IMR-90 (cell line): Measurements from ENCODE around the gene CANX. TPM values are rescaled to one million over a fixed set of nuclear protein-coding genes. Genes with fewer than 3 reads are reported as not detected.

Experiments used
- ATAC-seq: fragments of 200-7000 bp; cut with Tn5 transposase; 2 replicates; pipeline ENCODE4 v1.9.1; 2020; ENCODE audit warnings: low read depth, mild to moderate bottlenecking, moderate library complexity
- BruUV-seq: library from RNA; stranded (reverse); fragments of 400-500 nt; replicated peaks from 2 replicates; lab custom pipeline; 2021; lab: Mats Ljungman, UMichigan
- CTCF ChIA-PET: fragments of 300-600 bp; formaldehyde crosslinking; extraction: SDS; loops from one replicate; lab custom pipeline; 2021; ENCODE audit warnings: antibody characterized with exemption; lab: Yijun Ruan, JAX
- POLR2A ChIA-PET: fragments of 300-600 bp; sonication (Branson Sonifier 250); formaldehyde crosslinking; loops from one replicate; lab custom pipeline; 2022; ENCODE audit warnings: antibody characterized with exemption; ENCODE audit not compliant: unreplicated experiment; lab: Charles Lee
- DNase-seq: peaks from one replicate; pipeline ENCODE4 v3.0.0; 2013
- H2AFZ ChIP-seq: replicated peaks from 2 replicates; pipeline ENCODE3; 2013; ENCODE audit warnings: low read length, mild to moderate bottlenecking; ENCODE audit not compliant: poor library complexity
- H2AK5ac ChIP-seq: 2 replicates; pipeline ENCODE4 v1.6.1; 2013; ENCODE audit warnings: low read depth, low read length, inconsistent platforms
- H2AK9ac ChIP-seq: replicated peaks from 2 replicates; pipeline ENCODE3; 2013; ENCODE audit warnings: mild to moderate bottlenecking, low read depth, low read length, moderate library complexity; ENCODE audit not compliant: poor library complexity
- H2BK120ac ChIP-seq: 2 replicates; pipeline ENCODE4 v1.6.1; 2013; ENCODE audit warnings: low read depth, low read length, inconsistent platforms
- H2BK15ac ChIP-seq: 3 replicates; pipeline ENCODE4 v1.6.1; 2013; ENCODE audit warnings: low read depth, low read length, inconsistent platforms
- H2BK20ac ChIP-seq: 2 replicates; pipeline ENCODE4 v1.6.1; 2013; ENCODE audit warnings: low read depth, mild to moderate bottlenecking, inconsistent platforms, low read length, moderate library complexity
- H2BK5ac ChIP-seq: 2 replicates; pipeline ENCODE4 v1.6.1; 2013; ENCODE audit warnings: mild to moderate bottlenecking, low read depth, low read length, inconsistent platforms; ENCODE audit not compliant: poor library complexity, severe bottlenecking
- H3K14ac ChIP-seq: replicated peaks from 2 replicates; pipeline ENCODE4 v1.6.1; 2013; ENCODE audit warnings: low read depth, low read length, inconsistent platforms
- H3K18ac ChIP-seq: 2 replicates; pipeline ENCODE4 v1.6.1; 2013; ENCODE audit warnings: low read depth, low read length, control low read depth
- H3K23ac ChIP-seq: 2 replicates; pipeline ENCODE4 v1.6.1; 2013; ENCODE audit warnings: low read depth, low read length, inconsistent platforms
- H3K27ac ChIP-seq: 2 replicates; pipeline ENCODE4 v1.5.1; 2013; ENCODE audit warnings: mild to moderate bottlenecking, control low read depth, low read length; ENCODE audit not compliant: insufficient read depth
- H3K27me3 ChIP-seq: 2 replicates; pipeline ENCODE4 v1.6.1; 2013; ENCODE audit warnings: low read length; ENCODE audit not compliant: control insufficient read depth, insufficient read depth
- H3K36me3 ChIP-seq: 2 replicates; pipeline ENCODE4 v1.6.1; 2013; ENCODE audit warnings: low read length, mixed read lengths; ENCODE audit not compliant: control insufficient read depth, insufficient read depth
- H3K4ac ChIP-seq: 2 replicates; pipeline ENCODE4 v1.6.1; 2013; ENCODE audit warnings: low read depth, low read length, inconsistent platforms
- H3K4me1 ChIP-seq: 2 replicates; pipeline ENCODE4 v1.6.1; 2013; ENCODE audit warnings: low read length, mixed read lengths; ENCODE audit not compliant: control insufficient read depth, insufficient read depth
- H3K4me2 ChIP-seq: 2 replicates; pipeline ENCODE4 v1.6.1; 2013; ENCODE audit warnings: low read depth, mild to moderate bottlenecking, control low read depth, low read length, moderate library complexity
- H3K4me3 ChIP-seq: 2 replicates; pipeline ENCODE4 v1.5.1; 2013; ENCODE audit warnings: low read depth, mild to moderate bottlenecking, control low read depth, low read length, moderate library complexity; ENCODE audit not compliant: insufficient read depth
- H3K56ac ChIP-seq: 2 replicates; pipeline ENCODE4 v1.6.1; 2013; ENCODE audit warnings: low read length, inconsistent platforms; ENCODE audit not compliant: insufficient read depth; ENCODE audit errors: extremely low read depth
- H3K79me1 ChIP-seq, 2 experiments: 2 replicates each; pipeline ENCODE4 v1.6.1; 2013; ENCODE audit warnings: low read length in 2 of 2, inconsistent platforms in 1 of 2, low read depth in 1 of 2
- H3K9ac ChIP-seq: 2 replicates; pipeline ENCODE4 v1.6.1; 2013; ENCODE audit warnings: low read depth, low read length, control low read depth
- H3K9me1 ChIP-seq: 2 replicates; pipeline ENCODE4 v1.6.1; 2013; ENCODE audit warnings: low read length, inconsistent platforms; ENCODE audit not compliant: insufficient read depth
- H3K9me3 ChIP-seq: 2 replicates; pipeline ENCODE4 v1.6.1; 2013; ENCODE audit warnings: low read length; ENCODE audit not compliant: control insufficient read depth, insufficient read depth
- H4K20me1 ChIP-seq: 2 replicates; pipeline ENCODE4 v1.6.1; 2013; ENCODE audit warnings: low read length, inconsistent platforms; ENCODE audit not compliant: insufficient read depth
- H4K5ac ChIP-seq: 2 replicates; pipeline ENCODE4 v1.6.1; 2013; ENCODE audit warnings: mild to moderate bottlenecking, low read depth, low read length, control low read depth
- H4K8ac ChIP-seq, 2 experiments: 2 replicates each; pipeline ENCODE4 v1.6.1; 2013; ENCODE audit warnings: low read depth in 2 of 2, low read length in 2 of 2, control low read depth in 1 of 2, inconsistent platforms in 1 of 2
- H4K91ac ChIP-seq: 2 replicates; pipeline ENCODE4 v1.6.1; 2013; ENCODE audit warnings: low read depth, low read length, inconsistent platforms; ENCODE audit not compliant: insufficient read depth
- BHLHE40 ChIP-seq: fragments of 150-350 bp; IDR thresholded peaks from 2 replicates; pipeline ENCODE4 v1.6.1; 2016; ENCODE audit warnings: mild to moderate bottlenecking, low read depth, low read length
- CEBPB ChIP-seq: IDR thresholded peaks from 2 replicates; pipeline ENCODE4 v1.6.1; 2012; ENCODE audit warnings: low read depth, low read length, improper control_type of control experiment
- CHD1 ChIP-seq: IDR thresholded peaks from 2 replicates; pipeline ENCODE4 v1.6.1; 2012; ENCODE audit warnings: low read depth, low read length, improper control_type of control experiment
- CTCF ChIP-seq: conservative IDR thresholded peaks from 2 replicates; pipeline ENCODE4 v1.5.1; 2012; ENCODE audit warnings: mild to moderate bottlenecking, low read depth, low read length, improper control_type of control experiment
- FOS ChIP-seq: fragments of 150-350 bp; IDR thresholded peaks from 2 replicates; pipeline ENCODE4 v1.6.1; 2016; ENCODE audit warnings: low read depth, low read length
- NFE2L2 ChIP-seq: fragments of 150-350 bp; IDR thresholded peaks from 2 replicates; pipeline ENCODE4 v1.6.1; 2016; ENCODE audit warnings: low read depth, mild to moderate bottlenecking, low read length
- RFX5 ChIP-seq: IDR thresholded peaks from 2 replicates; pipeline ENCODE4 v1.8.0; 2012; ENCODE audit warnings: low read depth, mild to moderate bottlenecking, low read length, moderate library complexity
- SMC3 ChIP-seq: fragments of 150-350 bp; IDR thresholded peaks from 2 replicates; pipeline ENCODE4 v1.6.1; 2016; ENCODE audit warnings: low read depth, mild to moderate bottlenecking, antibody characterized with exemption, low read length, moderate library complexity
- USF2 ChIP-seq: fragments of 150-350 bp; IDR thresholded peaks from 2 replicates; pipeline ENCODE4 v1.6.1; 2017; ENCODE audit warnings: mild to moderate bottlenecking, antibody characterized with exemption, low read length, low read depth
- WGBS, 2 experiments: methylation state at CpG; one replicate each; pipeline versions ENCODE4 v1.1.5 to v1.1.7; 2013; ENCODE audit warnings: missing lambda C conversion rate in 2 of 2; ENCODE audit not compliant: insufficient read length in 1 of 2; ENCODE audit errors: extremely low coverage in 2 of 2; 5-methylcytosine and 5-hydroxymethylcytosine counted together
- dilution Hi-C: fragments of 300-500 bp; cut with HindIII; formaldehyde crosslinking; loops from one replicate; pipeline ENCODE4 v1.14.3; 2018; ENCODE audit warnings: low sequenced_read_pairs; ENCODE audit not compliant: unreplicated experiment
- in situ Hi-C: fragments of 300-500 bp; cut with MboI; formaldehyde crosslinking; loops from 3 replicates; pipeline ENCODE4 v1.14.3; 2019; ENCODE audit warnings: low sequenced_read_pairs, inconsistent platforms, mixed read lengths
- intact Hi-C: fragments of 100-400 bp; cut with micrococcal nuclease; formaldehyde crosslinking; loops from 2 replicates; pipeline ENCODE4 v1.10.0; 2022
- polyA plus RNA-seq, 3 experiments: library from polyadenylated mRNA; depleted of rRNA; stranded (reverse); fragments of >200 nt; gene quantifications; 2 replicates each; pipeline ENCODE4 v1.2.3, GENCODE V29; 2012; ENCODE audit warnings: low replicate concordance in 1 of 3
- total RNA-seq: library from RNA; depleted of rRNA; stranded (reverse); fragments of >200 nt; gene quantifications from 2 replicates; pipeline ENCODE4 v1.2.3, GENCODE V29; 2012

The CANX gene
- total and polyA plus RNA-seq, 2 of the 4 experiments (the other 2 are of a cell fraction): 216 to 345 TPM

GRCh38 chr5:179738742-179739141, 40.0 kb downstream of the CANX start:
- BruUV-seq: no TSS peak
- H2AK9ac ChIP-seq: no peak overlapping the region
- ATAC-seq: no peak
- H3K56ac ChIP-seq: no peak overlapping the region
- H3K4me1 ChIP-seq: peaks cover 6% of the 10 kb centered on the region
- H2BK120ac ChIP-seq: no peak overlapping the region
- peaks cover 3 to 49% of the 10 kb centered on the region in 2 experiments for H3K79me1 ChIP-seq
- peaks cover 84% of the 10 kb centered on the region for H4K20me1 ChIP-seq
- no peaks in the 10 kb centered on the region; the same call in none of the 2 replicates for H3K9me1 ChIP-seq
- ChIA-PET POLR2A (no interaction called here), CTCF (no interaction called here)
- H3K9me3 ChIP-seq: no peaks in the 10 kb centered on the region
- H2BK5ac ChIP-seq: no peak overlapping the region
- no peak overlapping the region for H3K27ac ChIP-seq
- peaks cover 7% of the 10 kb centered on the region for H3K36me3 ChIP-seq
- no peak overlapping the region for H2AK5ac ChIP-seq
- H3K4me3 ChIP-seq: no peak overlapping the region
- intact Hi-C loops (no loop called here), in situ Hi-C loops (no loop called here), dilution Hi-C loops (no loop called here)
- no peak overlapping the region for H4K5ac ChIP-seq
- H3K23ac ChIP-seq: no peak overlapping the region
- H3K4ac ChIP-seq: no peak overlapping the region
- TF ChIP-seq CEBPB (no peak), FOS (no peak), RFX5 (no peak), CHD1 (no peak), USF2 (no peak), NFE2L2 (no peak), SMC3 (no peak), BHLHE40 (no peak), CTCF (no peak)
- H2AFZ ChIP-seq: no peak overlapping the region
- H2BK15ac ChIP-seq: no peak overlapping the region
- no peak overlapping the region for H2BK20ac ChIP-seq
- H3K4me2 ChIP-seq: no peak overlapping the region
- H3K18ac ChIP-seq: no peak overlapping the region
- DNase-seq: no peak
- no peaks in the 10 kb centered on the region for H3K27me3 ChIP-seq
- no peak overlapping the region for H4K8ac ChIP-seq
- H4K91ac ChIP-seq: no peak overlapping the region
- no peak overlapping the region for H3K14ac ChIP-seq
- 100% methylated on average over 2 of the region's 4 CpGs; no CpG with 5 or more reads in 1 of the 2 experiments for WGBS, 2 experiments
- H3K9ac ChIP-seq: no peak overlapping the region
